Measurements from ENCODE around the gene E2F6.

- no peak for TF ChIP-seq CTCF (IDR thresholded peaks at IDR 0.05)
- TF ChIP-seq POLR2A (IDR thresholded peaks at IDR 0.05): no peak
Observed at GRCh38 chr2:11509657-11510360, 43.8 kb upstream of the E2F6 start.

All from lower leg skin (tissue), 3 donors.